Sigmoid colon (tissue), 4 donors: ENCODE data around the gene KCTD20.

ENCODE experiments used
- EP300 ChIP-seq, 4 donors: sonication (generic); formaldehyde crosslinking; IDR thresholded peaks; one replicate each; pipeline ENCODE4 v1.6.1; 2017; ENCODE audit warnings: antibody characterized with exemption in 4 of 4
- TF ChIP-seq, protein P1 (sequence below), 4 experiments: fragments of 450-650 bp in 3 of 4; fragments of 200-600 bp in 1 of 4; IDR thresholded peaks; one replicate each; pipeline ENCODE4 v1.5.1; 2016 to 2019; ENCODE audit warnings: antibody characterized with exemption in 4 of 4, mild to moderate bottlenecking in 3 of 4, moderate library complexity in 2 of 4

DNA sequence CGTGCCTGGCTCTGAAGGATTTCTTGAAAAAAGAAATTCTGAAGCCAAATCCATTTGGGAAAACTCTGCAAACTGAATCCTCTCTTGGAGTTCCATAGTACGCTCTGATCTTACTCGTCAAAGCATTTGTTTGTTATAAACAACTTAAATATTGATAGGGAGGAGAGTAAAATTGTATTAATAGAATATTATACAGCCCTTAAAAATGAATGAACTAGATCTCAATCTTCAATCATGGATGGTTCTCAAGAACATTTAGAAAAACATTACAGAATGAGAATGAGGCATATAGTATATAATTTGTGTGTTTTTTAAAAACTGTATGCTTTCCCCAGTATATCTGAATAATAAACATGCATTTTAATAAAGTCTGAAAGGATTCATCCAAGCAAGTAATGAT is 24.8 kb downstream of the KCTD20 start:
- no peak for TF ChIP-seq EP300 (IDR thresholded peaks at IDR 0.05)
- TF ChIP-seq, protein P1, sequence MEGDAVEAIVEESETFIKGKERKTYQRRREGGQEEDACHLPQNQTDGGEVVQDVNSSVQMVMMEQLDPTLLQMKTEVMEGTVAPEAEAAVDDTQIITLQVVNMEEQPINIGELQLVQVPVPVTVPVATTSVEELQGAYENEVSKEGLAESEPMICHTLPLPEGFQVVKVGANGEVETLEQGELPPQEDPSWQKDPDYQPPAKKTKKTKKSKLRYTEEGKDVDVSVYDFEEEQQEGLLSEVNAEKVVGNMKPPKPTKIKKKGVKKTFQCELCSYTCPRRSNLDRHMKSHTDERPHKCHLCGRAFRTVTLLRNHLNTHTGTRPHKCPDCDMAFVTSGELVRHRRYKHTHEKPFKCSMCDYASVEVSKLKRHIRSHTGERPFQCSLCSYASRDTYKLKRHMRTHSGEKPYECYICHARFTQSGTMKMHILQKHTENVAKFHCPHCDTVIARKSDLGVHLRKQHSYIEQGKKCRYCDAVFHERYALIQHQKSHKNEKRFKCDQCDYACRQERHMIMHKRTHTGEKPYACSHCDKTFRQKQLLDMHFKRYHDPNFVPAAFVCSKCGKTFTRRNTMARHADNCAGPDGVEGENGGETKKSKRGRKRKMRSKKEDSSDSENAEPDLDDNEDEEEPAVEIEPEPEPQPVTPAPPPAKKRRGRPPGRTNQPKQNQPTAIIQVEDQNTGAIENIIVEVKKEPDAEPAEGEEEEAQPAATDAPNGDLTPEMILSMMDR (IDR thresholded peaks at IDR 0.05): no peak
